ENCODE measurements around the gene TRMT112. TPM values are rescaled to one million over a fixed set of nuclear protein-coding genes. Genes with fewer than 3 reads are reported as not detected.

TRMT112 gene
- total and polyA plus RNA-seq, 11 donors: 80.0 to 186 (median 107) TPM

GRCh38 chr11:64337538-64338249 is 20.3 kb upstream of the TRMT112 start:
- H3K4me3 ChIP-seq: no peak overlapping the region
- no peak for TF ChIP-seq POLR2A (IDR thresholded peaks at IDR 0.05)
- no peak for TF ChIP-seq CTCF (IDR thresholded peaks at IDR 0.05)
- H3K27me3 ChIP-seq: peaks cover 0 to 15% (median 0%) of the 10 kb centered on the region in 9 donors
- H3K36me3 ChIP-seq: no peaks in the 10 kb centered on the region
- DNase-seq (no peak), ATAC-seq (no peak)
- intact Hi-C loops (cut with DNase I): no loop called here
- H3K4me1 ChIP-seq: peaks cover 0 to 48% (median 6%) of the 10 kb centered on the region in 12 donors
- 66 to 80% (median 74%) methylated on average over 8 of the region's 8 CpGs for WGBS, 4 donors
- no peak overlapping the region for H3K27ac ChIP-seq
- no peaks in the 10 kb centered on the region for H3K9me3 ChIP-seq

DNA sequence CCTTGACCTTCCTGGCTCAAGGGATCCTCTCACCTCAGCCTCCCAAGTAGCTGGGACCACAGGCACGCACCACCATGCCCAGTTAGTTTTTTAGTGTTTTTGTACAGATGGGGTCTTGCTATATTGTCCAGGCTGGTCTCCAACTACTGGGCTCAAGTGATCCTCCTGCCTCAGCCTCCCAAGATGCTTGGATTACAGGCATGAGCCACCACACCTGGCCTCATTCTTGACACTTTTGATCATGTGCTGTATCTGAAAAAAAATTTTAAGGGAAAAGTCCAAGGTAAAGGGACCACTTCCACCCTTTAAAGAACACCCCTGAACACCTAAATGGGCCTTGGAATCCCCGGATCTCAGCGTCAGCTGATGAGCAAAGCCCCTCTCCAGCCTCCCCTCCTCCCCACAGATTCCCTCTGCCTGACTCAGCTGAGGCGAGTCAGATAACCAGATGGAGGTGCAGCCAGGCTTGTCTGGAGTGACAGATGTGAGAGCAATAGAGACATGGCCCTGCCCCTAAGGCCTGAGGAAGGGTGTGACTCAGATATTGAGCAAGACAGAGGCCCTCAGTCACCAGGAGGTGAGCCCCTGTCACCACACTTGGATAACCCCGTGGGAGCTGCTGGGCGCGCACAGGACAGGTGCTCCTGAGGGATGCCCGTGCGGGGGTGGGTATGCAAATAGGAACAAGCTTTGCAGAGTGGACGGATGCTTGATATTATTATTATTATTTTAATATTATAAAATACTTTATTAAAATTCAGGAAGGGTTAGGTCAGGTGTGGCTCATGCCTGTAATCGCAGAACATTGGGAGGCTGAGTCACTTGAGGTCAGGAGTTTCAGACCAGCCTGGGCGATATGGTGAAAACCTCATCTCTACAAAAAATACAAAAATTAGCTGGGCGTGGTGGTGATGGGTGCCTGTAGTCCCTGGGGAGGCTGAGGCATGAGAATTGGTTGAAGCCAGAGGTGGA is 17.7 kb upstream of the TRMT112 start:
- DNase-seq (peak in 2 of 5 donors; percentile 48 to 81), ATAC-seq (peak in 3 of 4 donors; percentile 63 to 91 (median 89))
- Histone ChIP-seq H3K36me3 (no peaks in the 10 kb centered on the region), H3K4me1 (peaks cover 0 to 44% (median 6%) of the 10 kb centered on the region in 12 donors), H3K4me3 (no peak overlapping the region), H3K9me3 (no peaks in the 10 kb centered on the region), H3K27me3 (peaks cover 0 to under 1% (median 0%) of the 10 kb centered on the region in 9 donors), H3K27ac (no peak overlapping the region)
- 58 to 60% (median 59%) methylated on average over 13 of the region's 13 CpGs for WGBS, 4 donors
- TF ChIP-seq CTCF (IDR thresholded peaks at IDR 0.05) (no peak), POLR2A (IDR thresholded peaks at IDR 0.05) (no peak)
- intact Hi-C loops (cut with DNase I): no loop called here

GRCh38 chr11:64333556-64333955 is 16.2 kb upstream of the TRMT112 start:
- Histone ChIP-seq H3K27ac (no peak overlapping the region), H3K4me1 (peaks cover 0 to 40% (median 16%) of the 10 kb centered on the region in 12 donors), H3K4me3 (no peak overlapping the region), H3K9me3 (no peaks in the 10 kb centered on the region), H3K27me3 (no peaks in the 10 kb centered on the region), H3K36me3 (no peaks in the 10 kb centered on the region)
- no peak for ATAC-seq
- intact Hi-C loops (cut with DNase I): no loop called here
- no peak for DNase-seq
- 90 to 93% (median 92%) methylated on average over 8 of the region's 8 CpGs for WGBS, 4 donors
- TF ChIP-seq CTCF (IDR thresholded peaks at IDR 0.05): no peak
- no peak for TF ChIP-seq POLR2A (IDR thresholded peaks at IDR 0.05)
